GM23248 (cell line): ENCODE measurements around the gene EXTL1.

Experiments used
- EZH2 ChIP-seq: fragments of 200-600 bp; sonication (generic); IDR thresholded peaks from 2 replicates; pipeline ENCODE4 v1.6.1; 2018; ENCODE audit warnings: antibody characterized with exemption, mild to moderate bottlenecking; ENCODE audit not compliant: insufficient read depth, poor library complexity, severe bottlenecking
- EZH2phosphoT487 ChIP-seq: fragments of 200-600 bp; sonication (generic); IDR thresholded peaks from 2 replicates; pipeline ENCODE4 v1.6.1; 2018; ENCODE audit warnings: antibody characterized with exemption, moderate library complexity, mild to moderate bottlenecking, low read depth; ENCODE audit not compliant: insufficient read depth

DNA sequence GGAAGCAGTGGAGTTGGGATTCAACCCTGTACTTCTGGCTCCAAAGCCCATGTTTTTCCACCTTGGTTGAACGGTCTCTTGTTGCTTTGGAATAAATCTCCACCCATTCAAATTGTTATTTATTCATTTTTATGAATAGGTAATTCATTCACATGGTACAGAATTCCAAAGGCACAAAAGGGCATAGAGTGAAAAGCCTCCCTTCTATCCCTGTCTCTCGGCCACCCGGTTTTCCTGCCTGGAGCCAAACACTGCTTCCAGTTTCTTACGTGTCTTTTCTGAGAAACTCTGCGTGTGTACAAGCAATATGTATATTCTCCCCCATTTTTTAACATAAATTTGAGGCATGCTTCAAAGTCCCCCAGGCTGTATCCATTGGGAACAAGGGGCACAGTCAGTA lies 3.9 kb downstream of the EXTL1 start:
- TF ChIP-seq EZH2 (no peak), EZH2phosphoT487 (no peak)
